ENCODE data around the gene GAS7.

Gene GAS7

DNA sequence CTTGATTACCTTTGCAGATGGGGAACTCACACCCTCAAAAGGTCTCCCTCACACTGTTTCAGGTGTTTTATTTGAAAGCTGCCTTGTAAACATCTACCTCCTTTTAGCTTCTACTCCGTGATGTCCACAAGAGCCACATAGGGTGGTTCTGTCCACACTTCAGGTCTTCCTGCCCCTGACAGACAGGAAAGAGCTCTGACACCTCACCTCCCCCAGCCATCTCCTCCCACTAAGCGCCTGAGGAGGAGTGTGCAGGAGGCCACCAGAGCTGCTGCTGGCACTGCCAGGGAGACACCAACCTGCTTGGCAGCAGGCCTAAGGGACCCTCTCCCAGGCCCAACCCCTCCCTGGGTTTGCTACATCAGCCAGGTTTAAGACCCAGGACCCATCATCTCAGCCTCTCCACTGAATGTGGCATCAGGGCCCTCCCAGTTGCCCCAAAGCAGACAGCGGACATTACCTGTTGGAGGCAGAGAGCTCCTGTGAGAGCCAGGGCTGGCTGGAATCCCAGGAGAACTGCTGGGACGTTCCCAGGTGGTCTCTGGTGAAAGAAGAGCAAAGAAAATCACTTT is 217.0 kb downstream of the GAS7 start:
- no peak for TF ChIP-seq POLR2A (IDR thresholded peaks at IDR 0.05; ENCODE audit: low read length)
- TF ChIP-seq GATA1 (IDR thresholded peaks at IDR 0.05; ENCODE audit: low read depth, low read length): no peak
- DNase-seq: no peak

GRCh38 chr17:9979463-9979995 is 218.9 kb downstream of the GAS7 start:
- DNase-seq: no peak
- no peak for TF ChIP-seq POLR2A (IDR thresholded peaks at IDR 0.05; ENCODE audit: low read length)
- no peak for TF ChIP-seq GATA1 (IDR thresholded peaks at IDR 0.05; ENCODE audit: low read depth, low read length)

- no peak for TF ChIP-seq GATA1 (IDR thresholded peaks at IDR 0.05; ENCODE audit: low read depth, low read length)
- no peak for TF ChIP-seq POLR2A (IDR thresholded peaks at IDR 0.05; ENCODE audit: low read length)
- no peak for DNase-seq
These were observed 221.2 kb downstream of the GAS7 start for GRCh38 chr17:9977180-9977575.

DNA sequence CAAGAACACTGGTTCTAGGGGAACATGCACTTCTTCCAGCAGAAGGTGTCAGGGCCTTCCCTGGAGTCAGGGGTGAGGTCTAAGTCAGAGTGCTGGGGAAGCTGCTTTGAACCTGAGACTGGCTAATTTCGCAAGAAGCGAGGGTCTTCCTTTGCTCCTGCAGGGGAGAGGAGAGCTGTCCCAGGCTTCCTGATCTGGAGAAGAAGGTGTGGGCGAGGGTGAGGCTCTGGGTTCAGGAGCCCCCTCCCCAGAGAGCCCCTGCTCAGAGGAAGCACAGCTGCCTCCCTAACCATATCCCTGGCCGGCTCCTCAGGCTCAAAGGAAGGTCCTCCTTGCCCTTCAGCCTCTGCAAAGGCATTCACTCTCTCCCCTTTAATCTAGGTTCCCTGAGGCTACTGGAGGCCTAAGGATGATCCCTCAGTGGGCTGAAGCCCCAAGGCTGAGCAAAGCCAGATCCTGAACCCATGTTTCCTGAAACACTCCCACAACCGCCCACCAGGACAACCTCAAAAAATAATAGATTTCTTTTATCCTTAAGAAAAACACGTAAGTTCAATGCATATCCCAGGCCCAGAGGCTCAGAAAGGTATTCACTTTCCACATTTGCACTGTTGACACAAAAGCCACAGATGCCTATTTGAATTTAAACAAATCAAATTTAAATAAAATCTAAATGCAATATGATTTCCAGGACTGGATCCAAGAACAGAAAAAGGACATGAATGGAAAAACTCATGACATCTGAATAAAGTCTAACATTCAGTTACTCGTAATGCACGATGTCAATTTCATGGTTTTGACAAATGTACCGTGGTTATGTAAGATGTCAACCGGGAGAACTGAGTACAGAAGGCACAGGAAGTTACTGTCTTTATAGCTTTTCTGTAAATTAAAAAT is 221.9 kb downstream of the GAS7 start:
- TF ChIP-seq GATA1 (IDR thresholded peaks at IDR 0.05; ENCODE audit: low read depth, low read length) (no peak), POLR2A (IDR thresholded peaks at IDR 0.05; ENCODE audit: low read length) (no peak)
- no peak for DNase-seq

DNA sequence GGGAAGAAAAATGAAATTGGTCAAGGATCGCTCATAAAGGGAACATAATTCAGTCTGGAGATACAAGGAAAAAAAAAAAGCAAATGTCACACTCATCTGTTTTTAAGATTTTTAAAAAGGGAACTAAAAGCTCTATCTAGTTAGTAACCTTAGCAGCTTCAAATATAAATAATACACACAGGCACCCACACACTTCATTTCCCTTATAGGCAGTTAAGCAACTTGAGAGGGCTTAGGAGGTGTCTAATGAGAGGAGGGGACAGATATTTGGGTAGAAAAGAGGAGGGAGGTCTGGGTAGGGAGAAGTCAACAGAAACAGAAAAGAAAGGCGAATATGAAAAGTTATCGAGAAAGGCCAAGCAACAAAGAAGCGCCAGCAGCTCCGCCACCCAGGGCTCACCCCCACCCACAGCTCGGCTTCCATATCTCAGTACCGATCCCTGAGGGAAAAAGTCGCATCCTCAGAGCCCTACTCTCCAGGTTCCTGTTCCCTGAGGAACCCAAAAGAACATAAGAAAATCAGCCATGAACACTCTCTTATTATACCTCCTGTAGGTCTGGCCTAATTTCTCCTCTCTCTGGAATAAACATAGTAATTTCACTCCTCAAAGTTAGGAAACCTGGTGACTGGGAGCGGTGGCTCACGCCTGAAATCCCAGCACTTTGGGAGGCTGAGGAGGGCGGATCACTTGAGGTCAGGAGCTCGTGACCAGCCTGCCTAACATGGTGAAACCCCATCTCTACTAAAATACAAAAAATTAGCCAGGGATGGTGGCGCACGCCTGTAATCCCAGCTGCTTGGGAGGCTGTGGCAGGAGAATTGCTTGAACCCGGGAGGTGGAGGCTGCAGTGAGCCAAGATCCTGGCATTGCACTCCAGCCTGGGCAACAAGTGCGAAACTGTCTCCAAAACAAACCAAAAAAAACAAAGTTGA is 223.7 kb downstream of the GAS7 start:
- TF ChIP-seq GATA1 (IDR thresholded peaks at IDR 0.05; ENCODE audit: low read depth, low read length): no peak
- no peak for TF ChIP-seq POLR2A (IDR thresholded peaks at IDR 0.05; ENCODE audit: low read length)
- no peak for DNase-seq

DNA sequence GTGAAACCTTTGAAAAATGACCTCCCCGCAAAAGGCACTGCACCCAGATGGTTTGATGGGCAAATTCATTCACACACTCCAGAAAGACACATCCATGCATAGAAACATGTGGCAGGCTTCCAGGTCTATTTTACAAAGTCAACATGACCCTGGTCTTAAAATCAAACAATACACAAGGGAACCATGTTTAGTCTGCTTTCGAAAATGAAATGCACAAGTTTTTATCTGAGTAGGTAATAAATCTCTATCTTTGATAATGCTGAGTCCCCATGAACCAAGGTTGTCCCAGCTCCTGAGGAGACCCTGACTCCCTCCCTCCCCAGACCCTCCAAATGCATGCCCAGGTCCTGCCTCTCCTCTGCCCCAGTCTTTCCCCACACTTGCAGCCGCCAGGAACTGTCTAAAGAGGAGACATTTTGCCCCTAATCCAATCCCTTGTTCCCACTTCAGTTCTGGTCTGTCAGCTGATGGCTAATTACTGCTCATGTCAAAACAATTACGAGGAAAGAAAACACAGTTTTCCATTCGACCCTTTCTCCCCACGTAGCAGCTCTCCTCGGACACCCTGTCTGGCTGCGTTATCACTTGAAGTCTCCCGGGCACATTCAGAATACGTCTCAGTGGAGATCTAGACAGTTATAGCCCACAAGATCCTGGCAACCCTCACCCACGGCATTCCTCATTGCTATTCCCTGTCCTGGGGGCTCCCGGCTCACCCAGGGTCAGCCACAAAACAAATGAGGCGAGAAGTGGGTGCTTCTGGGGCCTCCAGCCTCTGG is 224.5 kb downstream of the GAS7 start:
- TF ChIP-seq POLR2A (IDR thresholded peaks at IDR 0.05; ENCODE audit: low read length) (no peak), GATA1 (IDR thresholded peaks at IDR 0.05; ENCODE audit: low read depth, low read length) (no peak)
- DNase-seq: no peak

DNA sequence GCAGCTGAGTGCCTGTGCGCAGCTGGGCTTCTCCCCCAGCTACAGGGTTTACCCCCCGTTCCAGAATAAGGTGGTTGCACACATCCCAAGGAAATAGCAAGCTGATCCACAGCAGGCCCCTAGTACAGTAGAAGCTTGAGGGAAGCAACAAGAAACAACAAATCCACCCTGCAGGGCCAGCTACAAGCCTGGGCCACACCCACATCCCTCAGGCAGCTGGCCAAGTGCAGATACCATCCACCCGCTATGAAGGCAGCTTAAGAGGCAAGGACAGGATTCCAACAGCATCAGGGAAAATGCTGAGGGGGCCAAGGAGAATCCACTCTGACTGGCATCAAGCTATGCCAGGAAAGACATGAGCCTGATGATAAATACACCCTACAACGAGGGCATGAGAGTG is 226.4 kb downstream of the GAS7 start:
- no peak for TF ChIP-seq POLR2A (IDR thresholded peaks at IDR 0.05; ENCODE audit: low read length)
- no peak for TF ChIP-seq GATA1 (IDR thresholded peaks at IDR 0.05; ENCODE audit: low read depth, low read length)
- DNase-seq: peak; percentile 38 to 39

- TF ChIP-seq POLR2A (IDR thresholded peaks at IDR 0.05; ENCODE audit: low read length) (no peak), GATA1 (IDR thresholded peaks at IDR 0.05; ENCODE audit: low read depth, low read length) (no peak)
- DNase-seq: no peak
These were observed 229.0 kb downstream of the GAS7 start for GRCh38 chr17:9969301-9969935.

DNA sequence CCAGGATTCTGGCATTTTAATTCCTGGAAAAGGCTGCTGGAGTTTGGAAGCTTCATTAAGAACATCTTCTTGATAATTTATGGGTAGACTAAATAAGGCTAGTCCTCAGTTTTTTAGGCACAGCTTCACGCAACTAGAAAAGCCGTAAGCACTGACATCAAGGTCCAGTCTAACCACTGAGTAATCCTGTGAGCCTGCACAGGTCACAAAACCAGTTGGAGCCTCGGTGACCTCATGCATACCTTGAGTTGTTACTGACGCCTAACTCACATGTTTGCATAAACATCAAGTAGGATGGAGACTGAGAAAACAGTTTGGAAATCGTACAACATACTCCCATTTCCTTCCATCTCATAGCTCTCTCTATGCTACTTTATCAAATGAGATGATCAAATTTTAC is 229.5 kb downstream of the GAS7 start:
- no peak for DNase-seq
- TF ChIP-seq POLR2A (IDR thresholded peaks at IDR 0.05; ENCODE audit: low read length): no peak
- TF ChIP-seq GATA1 (IDR thresholded peaks at IDR 0.05; ENCODE audit: low read depth, low read length): no peak

- DNase-seq: no peak
- TF ChIP-seq POLR2A (IDR thresholded peaks at IDR 0.05; ENCODE audit: low read length) (no peak), GATA1 (IDR thresholded peaks at IDR 0.05; ENCODE audit: low read depth, low read length) (no peak)
These were observed 230.4 kb downstream of the GAS7 start for GRCh38 chr17:9968008-9968407.

- TF ChIP-seq POLR2A (IDR thresholded peaks at IDR 0.05; ENCODE audit: low read length) (no peak), GATA1 (IDR thresholded peaks at IDR 0.05; ENCODE audit: low read depth, low read length) (no peak)
- peak; percentile 10 to 19 for DNase-seq
These were observed 238.9 kb downstream of the GAS7 start for GRCh38 chr17:9959377-9959981.

- no peak for DNase-seq
- TF ChIP-seq GATA1 (IDR thresholded peaks at IDR 0.05; ENCODE audit: low read depth, low read length) (no peak), POLR2A (IDR thresholded peaks at IDR 0.05; ENCODE audit: low read length) (no peak)
These were observed 239.7 kb downstream of the GAS7 start for GRCh38 chr17:9958586-9959281.
